ENCODE measurements around the gene KDELR1. TPM values are rescaled to one million over a fixed set of nuclear protein-coding genes. Genes with fewer than 3 reads are reported as not detected.
"Not testable (repeated sequence)": the region's sequence is repeated elsewhere in the genome, so short reads cannot be mapped to it uniquely, and the experiment has no call there.

The KDELR1 gene
- total RNA-seq, 1 donor from 2014 or later, result 325 TPM

GRCh38 chr19:48378194-48378570 is 13.2 kb downstream of the KDELR1 start:
- TF ChIP-seq CTCF (IDR thresholded peaks at IDR 0.05; ENCODE audit: unreplicated experiment), result no peak
- Mint-ChIP-seq H3K27ac (ENCODE audit: unreplicated experiment) (no peak overlapping the region), H3K27me3 (ENCODE audit: unreplicated experiment) (peaks cover 3% of the 10 kb centered on the region), H3K4me1 (ENCODE audit: unreplicated experiment) (no peaks in the 10 kb centered on the region), H3K9me3 (ENCODE audit: unreplicated experiment) (no peaks in the 10 kb centered on the region), H3K36me3 (ENCODE audit: low read depth, unreplicated experiment) (peaks cover 11% of the 10 kb centered on the region), H3K4me3 (ENCODE audit: unreplicated experiment) (no peak overlapping the region)
- DNase-seq (ENCODE audit: low spot score), result no peak

GRCh38 chr19:48373567-48373966 is 17.8 kb downstream of the KDELR1 start:
- H3K36me3 Mint-ChIP-seq (ENCODE audit: low read depth, unreplicated experiment), result no peaks in the 10 kb centered on the region
- DNase-seq (ENCODE audit: low spot score), result no peak
- peaks cover 4% of the 10 kb centered on the region for H3K27me3 Mint-ChIP-seq (ENCODE audit: unreplicated experiment)
- no peaks in the 10 kb centered on the region for H3K9me3 Mint-ChIP-seq (ENCODE audit: unreplicated experiment)
- no peaks in the 10 kb centered on the region for H3K4me1 Mint-ChIP-seq (ENCODE audit: unreplicated experiment)
- H3K4me3 Mint-ChIP-seq (ENCODE audit: unreplicated experiment), result no peak overlapping the region
- no peak for TF ChIP-seq CTCF (IDR thresholded peaks at IDR 0.05; ENCODE audit: unreplicated experiment)
- H3K27ac Mint-ChIP-seq (ENCODE audit: unreplicated experiment), result no peak overlapping the region

GRCh38 chr19:48372904-48373303 is 18.4 kb downstream of the KDELR1 start:
- Mint-ChIP-seq H3K4me1 (ENCODE audit: unreplicated experiment) (no peaks in the 10 kb centered on the region), H3K36me3 (ENCODE audit: low read depth, unreplicated experiment) (no peaks in the 10 kb centered on the region), H3K9me3 (ENCODE audit: unreplicated experiment) (no peaks in the 10 kb centered on the region), H3K27me3 (ENCODE audit: unreplicated experiment) (peaks cover 2% of the 10 kb centered on the region), H3K27ac (ENCODE audit: unreplicated experiment) (peak overlapping the region; percentile 18), H3K4me3 (ENCODE audit: unreplicated experiment) (no peak overlapping the region)
- DNase-seq (ENCODE audit: low spot score), result no peak
- no peak for TF ChIP-seq CTCF (IDR thresholded peaks at IDR 0.05; ENCODE audit: unreplicated experiment)

GRCh38 chr19:48371771-48372170 is 19.6 kb downstream of the KDELR1 start:
- not testable (repeated sequence) for H3K4me3 Mint-ChIP-seq (ENCODE audit: unreplicated experiment); H3K9me3 Mint-ChIP-seq (ENCODE audit: unreplicated experiment); H3K27ac Mint-ChIP-seq (ENCODE audit: unreplicated experiment); DNase-seq (ENCODE audit: low spot score); H3K36me3 Mint-ChIP-seq (ENCODE audit: low read depth, unreplicated experiment); H3K4me1 Mint-ChIP-seq (ENCODE audit: unreplicated experiment); H3K27me3 Mint-ChIP-seq (ENCODE audit: unreplicated experiment)

GRCh38 chr19:48371367-48371766 is 20.0 kb downstream of the KDELR1 start:
- Mint-ChIP-seq H3K27ac (ENCODE audit: unreplicated experiment) (no peak overlapping the region), H3K36me3 (ENCODE audit: low read depth, unreplicated experiment) (no peaks in the 10 kb centered on the region), H3K4me1 (ENCODE audit: unreplicated experiment) (no peaks in the 10 kb centered on the region), H3K9me3 (ENCODE audit: unreplicated experiment) (no peaks in the 10 kb centered on the region), H3K4me3 (ENCODE audit: unreplicated experiment) (no peak overlapping the region), H3K27me3 (ENCODE audit: unreplicated experiment) (peaks cover 2% of the 10 kb centered on the region)
- DNase-seq (ENCODE audit: low spot score), result no peak
- no peak for TF ChIP-seq CTCF (IDR thresholded peaks at IDR 0.05; ENCODE audit: unreplicated experiment)

- Mint-ChIP-seq H3K27ac (ENCODE audit: unreplicated experiment) (no peak overlapping the region), H3K36me3 (ENCODE audit: low read depth, unreplicated experiment) (no peaks in the 10 kb centered on the region), H3K4me3 (ENCODE audit: unreplicated experiment) (no peak overlapping the region), H3K9me3 (ENCODE audit: unreplicated experiment) (no peaks in the 10 kb centered on the region), H3K4me1 (ENCODE audit: unreplicated experiment) (no peaks in the 10 kb centered on the region), H3K27me3 (ENCODE audit: unreplicated experiment) (peaks cover 2% of the 10 kb centered on the region)
- DNase-seq (ENCODE audit: low spot score), result no peak
- TF ChIP-seq CTCF (IDR thresholded peaks at IDR 0.05; ENCODE audit: unreplicated experiment), result no peak
Measured at GRCh38 chr19:48370955-48371354, 20.4 kb downstream of the KDELR1 start.
